Measurements from ENCODE around the gene KCNK7.
"Not testable (repeated sequence)": the region's sequence is repeated elsewhere in the genome, so short reads cannot be mapped to it uniquely, and the experiment has no call there.

Gene KCNK7, protein sequence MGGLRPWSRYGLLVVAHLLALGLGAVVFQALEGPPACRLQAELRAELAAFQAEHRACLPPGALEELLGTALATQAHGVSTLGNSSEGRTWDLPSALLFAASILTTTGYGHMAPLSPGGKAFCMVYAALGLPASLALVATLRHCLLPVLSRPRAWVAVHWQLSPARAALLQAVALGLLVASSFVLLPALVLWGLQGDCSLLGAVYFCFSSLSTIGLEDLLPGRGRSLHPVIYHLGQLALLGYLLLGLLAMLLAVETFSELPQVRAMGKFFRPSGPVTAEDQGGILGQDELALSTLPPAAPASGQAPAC
- total RNA-seq = 0.54 to 1.1 (median 0.92) reads per million in 4 donors

DNA sequence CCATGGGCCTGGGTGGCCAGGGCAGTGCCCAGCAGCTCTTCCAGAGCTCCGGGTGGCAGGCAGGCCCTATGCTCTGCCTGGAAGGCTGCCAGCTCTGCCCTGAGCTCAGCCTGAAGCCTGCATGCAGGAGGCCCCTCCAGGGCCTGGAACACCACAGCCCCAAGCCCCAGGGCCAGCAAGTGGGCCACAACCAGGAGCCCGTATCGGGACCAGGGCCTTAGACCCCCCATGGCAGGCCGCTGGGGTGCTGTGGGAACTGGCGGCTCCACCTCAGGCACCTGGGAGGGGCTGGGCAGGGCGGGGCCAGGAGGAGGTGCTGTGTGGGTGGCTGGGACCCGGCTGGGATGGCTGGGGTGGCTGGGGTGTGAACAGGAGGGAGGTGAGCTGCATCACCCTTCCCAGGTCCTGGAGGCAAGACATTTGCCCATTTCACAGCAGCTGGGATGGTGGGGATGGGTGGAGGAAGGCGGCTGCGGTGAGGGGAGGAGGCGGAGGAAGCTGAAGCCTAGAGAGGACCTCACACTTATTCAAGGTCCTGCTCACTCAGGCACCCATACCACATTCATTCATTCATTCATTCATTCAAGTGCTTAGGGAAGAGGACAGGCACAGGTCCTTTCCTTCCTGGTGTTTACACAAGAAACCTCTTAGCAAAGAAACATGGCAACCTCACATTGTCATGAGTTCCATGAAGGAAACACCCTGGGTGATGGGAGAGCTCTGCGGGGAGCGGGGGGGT, at the start of gene KCNK7:
Gene KCNK7, minus strand, starts transcription at position 258 of the 739 bp plus-strand sequence. Its CDS starts 28 bp downstream, at position 230.
- no peak for DNase-seq

DNA sequence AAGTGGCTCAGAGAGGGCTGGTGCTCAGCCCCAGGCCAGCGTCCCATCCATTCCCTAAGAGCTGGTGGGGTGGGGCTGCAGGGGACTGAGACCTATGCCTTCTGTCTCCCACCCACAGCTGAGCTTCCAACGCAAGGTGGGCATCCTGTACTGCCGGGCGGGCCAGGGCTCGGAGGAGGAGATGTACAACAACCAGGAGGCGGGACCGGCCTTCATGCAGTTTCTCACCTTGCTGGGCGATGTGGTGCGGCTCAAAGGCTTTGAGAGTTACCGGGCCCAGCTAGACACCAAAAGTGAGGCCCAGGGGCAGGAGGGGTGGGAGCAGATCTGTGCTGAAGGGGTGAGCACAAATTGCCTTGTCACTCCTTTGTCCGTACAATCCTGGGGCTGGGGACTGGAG, 49.2 kb upstream of the KCNK7 start:
- no peak for DNase-seq

DNA sequence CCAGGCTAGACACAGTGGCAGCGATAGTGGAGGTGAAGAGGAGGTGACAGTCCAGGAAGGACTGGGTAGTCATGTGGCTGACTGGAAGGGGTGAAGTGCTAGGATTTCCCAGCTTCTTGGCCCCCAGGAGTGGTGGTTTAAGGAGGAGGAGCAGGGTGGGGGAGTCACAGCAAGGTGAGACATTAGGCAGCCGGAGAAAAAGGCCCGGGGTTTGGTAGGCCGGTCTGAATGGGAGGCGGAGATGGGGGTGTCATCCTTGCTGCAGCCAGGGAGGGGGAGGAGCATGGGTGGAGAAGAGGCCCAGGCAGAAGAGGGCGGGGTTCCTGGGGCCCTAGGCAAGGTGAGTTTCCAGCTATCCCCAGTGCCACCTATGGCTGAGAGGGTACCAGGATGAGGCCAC, 48.4 kb upstream of the KCNK7 start:
- no peak for DNase-seq

DNA sequence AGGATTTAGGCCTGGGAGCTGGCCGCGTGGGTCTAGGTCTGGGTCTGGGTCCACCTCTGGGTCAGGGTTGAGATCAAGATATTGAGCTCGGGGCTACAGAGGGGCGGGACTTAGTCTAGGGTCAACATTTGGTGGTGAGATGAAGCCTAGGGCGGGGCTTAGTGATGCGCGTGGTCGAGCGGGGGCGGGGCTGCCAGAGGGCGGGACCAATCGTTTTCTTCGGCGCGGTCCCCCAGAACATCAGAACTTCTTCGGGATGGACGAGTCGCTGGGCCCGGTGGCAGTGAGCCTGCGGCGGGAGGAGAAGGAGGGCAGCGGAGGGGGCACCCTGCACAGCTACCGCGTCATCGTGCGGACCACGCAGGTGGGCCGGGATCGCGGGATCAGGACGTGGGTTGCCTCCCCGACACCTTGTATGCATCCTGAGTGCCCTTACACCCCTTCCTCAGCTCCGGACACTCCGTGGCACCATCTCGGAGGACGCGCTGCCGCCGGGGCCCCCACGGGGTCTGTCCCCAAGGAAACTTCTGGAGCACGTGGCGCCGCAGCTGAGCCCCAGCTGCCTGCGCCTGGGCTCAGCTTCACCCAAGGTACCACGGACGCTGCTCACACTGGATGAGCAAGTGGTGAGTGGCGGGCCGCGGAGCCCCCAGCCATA, 46.5 kb upstream of the KCNK7 start:
- no peak for DNase-seq

DNA sequence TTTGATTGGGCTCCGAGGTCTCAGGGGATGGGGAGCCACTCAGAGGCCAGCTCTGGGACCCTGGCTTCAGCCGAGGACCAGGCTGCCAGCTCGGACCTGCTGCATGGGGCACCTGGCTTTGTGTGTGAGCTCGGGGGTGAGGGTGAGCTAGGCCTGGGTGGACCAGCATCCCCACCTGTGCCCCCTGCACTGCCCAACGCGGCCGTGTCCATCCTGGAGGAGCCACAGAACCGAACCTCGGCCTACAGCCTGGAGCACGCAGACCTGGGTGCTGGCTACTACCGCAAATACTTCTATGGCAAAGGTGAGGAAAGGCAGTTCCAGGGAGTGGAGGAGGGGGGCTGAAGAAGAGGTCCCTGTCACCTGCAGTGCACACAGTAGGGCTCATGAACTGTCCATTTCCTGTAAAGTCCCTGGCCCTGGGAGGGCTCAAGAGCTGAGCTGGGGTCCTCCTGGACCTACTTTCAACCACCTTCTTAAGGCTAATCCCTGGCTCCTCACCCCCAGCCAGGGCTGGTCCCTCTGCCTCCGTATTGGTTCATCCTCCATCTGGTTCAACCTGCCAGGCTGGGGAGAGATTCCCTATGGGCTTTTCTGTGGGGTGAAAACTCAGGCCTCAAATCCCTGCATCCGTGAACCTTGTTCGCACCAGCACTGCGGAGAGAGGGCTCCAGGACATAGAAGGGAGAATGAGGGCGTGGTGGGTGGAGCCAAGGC, 45.9 kb upstream of the KCNK7 start:
- no peak for DNase-seq

DNA sequence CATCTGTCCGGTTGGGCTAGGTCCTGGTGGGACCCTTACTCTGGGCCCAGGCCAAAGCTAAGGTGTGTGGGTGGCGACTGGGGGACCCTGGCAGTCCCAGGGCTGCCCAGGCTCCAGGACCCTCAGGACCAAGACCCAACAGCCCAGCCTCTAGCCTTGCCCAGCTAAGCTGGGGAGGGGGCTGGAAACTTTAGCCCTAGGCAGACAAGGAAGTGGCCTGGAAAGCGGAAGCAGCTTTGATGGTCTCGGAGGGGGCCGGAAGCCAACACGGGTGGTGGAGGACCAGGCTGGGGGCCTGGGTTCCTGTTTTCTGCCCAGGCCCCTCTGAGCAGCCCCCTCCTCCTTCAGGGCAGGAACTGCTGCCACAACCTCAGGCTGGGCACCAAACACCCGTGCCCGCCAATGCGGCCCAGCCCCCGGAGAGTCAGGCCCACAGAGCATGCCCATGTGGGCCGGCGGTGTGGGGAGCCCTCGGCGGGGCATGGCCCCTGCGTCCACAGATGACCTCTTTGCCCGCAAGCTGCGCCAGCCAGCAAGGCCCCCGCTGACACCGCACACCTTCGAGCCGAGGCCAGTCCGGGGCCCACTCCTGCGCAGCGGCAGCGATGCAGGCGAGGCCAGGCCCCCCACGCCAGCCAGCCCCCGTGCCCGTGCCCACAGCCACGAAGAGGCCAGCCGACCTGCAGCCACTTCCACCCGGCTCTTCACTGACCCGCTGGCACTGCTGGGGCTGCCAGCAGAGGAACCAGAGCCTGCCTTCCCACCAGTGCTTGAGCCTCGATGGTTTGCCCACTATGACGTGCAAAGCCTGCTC, 45.1 kb upstream of the KCNK7 start:
- DNase-seq = peak in 2 of 5 donors; percentile 33 to 63

DNA sequence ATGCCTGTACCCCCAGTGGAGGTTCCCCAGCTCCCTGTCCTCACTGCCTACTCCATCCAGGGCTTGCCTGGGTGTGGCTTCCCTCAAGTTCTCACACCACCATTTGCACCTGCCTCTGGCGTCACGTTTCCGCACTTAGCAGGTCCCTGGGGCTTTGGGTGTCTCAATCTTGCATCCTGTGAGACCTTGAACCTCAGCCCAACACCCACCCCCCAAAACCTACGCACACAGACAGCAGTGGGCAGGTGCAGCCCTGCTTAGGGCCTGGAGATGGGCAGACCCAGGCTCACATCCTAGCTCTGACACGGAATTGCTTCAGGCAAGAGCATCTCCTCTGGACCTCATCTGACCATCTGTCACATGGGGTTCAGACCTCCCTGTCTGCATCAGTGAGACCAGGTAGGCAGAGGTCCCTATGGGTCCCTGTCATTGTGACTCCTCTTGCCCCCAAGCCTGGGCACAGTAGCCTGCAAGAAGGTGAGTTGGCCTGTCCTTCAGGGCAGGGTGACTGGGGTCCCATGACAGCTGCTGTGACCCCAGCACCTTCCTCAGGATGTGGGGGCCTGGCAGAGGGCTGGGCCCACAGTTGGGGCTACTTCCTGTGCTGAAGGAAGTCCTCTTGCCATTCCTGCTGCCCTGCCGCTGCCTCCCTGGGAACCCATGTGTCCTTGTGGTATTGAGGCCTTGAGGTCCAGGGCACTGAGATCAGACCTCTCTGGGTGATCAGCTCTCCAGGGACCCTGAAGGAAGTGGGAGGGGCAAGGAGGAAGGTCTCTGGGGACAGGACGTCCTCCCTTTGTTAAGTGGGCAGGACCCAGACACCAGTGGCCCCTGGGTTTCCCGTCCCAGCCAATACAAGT, 44.3 kb upstream of the KCNK7 start:
- DNase-seq = peak; percentile 54 to 89 (median 75)

DNA sequence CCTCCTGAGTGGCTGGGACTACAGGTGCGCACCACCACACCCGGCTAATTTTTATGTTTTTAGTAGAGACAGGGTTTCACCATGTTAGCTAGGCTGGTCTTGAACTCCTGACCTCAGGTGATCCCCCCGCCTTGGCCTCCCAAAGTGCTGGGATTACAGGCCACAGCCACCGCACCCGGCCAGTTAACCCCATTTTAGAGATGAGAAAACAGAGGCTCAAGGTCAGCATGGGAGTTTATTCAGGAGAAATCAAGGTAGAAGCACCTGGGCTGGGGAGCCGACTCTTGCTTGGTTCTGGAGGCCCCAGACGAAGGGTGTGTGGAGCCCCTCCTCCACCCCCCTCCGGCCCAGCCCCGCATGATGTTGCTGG, 43.6 kb upstream of the KCNK7 start:
- not testable (repeated sequence) for DNase-seq

DNA sequence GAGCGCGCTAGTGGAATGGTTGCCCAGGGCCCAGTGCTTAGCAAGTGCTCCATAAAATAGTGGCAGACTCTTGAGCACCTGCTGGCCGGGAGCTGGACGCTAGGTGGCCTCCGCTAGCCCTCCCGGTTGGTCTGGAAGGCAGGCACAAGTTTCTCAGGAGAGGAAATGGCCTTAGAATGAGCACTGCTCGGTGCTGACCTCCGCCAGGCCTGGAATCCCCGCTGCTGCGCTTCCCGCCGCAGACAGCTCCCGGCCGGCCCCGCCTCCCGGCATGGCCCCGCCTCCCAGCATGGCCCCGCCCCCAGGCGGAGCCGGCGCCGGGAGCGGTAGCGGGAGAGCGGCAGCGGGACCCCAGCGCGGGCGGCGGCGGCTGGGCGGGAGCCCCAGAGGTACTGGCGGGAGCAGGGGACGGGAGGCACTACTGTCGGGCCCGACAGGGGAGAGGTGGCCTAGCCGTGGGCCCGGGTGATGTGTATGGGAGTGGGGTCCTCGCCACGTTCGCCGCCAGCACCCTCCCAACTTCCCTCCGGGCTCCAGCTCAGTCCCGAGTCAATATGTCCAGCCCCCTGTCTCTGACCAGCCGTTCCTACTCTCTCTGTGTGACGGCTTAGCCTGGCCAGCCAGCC, 42.3 kb upstream of the KCNK7 start, which contains the start of gene SIPA1:
Gene SIPA1, plus strand, starts transcription at position 308 of the 626 bp plus-strand sequence. CDS start 2,821 bp downstream, outside the sequence.
- DNase-seq = peak; percentile 60 to 80 (median 64)

DNA sequence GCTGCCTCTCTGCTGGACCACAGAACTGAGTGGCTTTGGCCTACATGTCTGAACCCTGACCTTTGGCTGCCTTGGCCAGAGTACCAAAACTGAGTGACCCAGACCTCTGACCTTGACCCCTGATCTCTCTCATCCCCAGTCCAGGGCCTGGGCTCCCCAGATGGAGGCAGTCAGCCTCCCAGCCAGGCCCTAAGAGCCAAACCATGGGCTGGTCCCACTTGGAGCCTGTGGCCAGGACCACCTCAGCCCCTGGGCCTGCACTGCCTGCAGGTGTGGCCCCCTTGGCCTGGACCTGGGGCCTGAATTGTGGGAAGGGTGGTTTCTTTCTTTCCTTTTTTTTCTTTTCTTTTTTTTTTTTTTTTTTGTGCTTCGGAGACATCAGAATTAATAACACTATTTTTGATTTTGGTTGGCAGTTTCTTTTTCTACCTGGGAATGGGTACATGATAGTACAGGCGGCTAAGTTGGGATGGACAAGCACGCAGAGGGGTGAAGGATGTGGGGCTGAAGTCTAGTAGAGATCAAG, 41.5 kb upstream of the KCNK7 start:
- no peak for DNase-seq

DNA sequence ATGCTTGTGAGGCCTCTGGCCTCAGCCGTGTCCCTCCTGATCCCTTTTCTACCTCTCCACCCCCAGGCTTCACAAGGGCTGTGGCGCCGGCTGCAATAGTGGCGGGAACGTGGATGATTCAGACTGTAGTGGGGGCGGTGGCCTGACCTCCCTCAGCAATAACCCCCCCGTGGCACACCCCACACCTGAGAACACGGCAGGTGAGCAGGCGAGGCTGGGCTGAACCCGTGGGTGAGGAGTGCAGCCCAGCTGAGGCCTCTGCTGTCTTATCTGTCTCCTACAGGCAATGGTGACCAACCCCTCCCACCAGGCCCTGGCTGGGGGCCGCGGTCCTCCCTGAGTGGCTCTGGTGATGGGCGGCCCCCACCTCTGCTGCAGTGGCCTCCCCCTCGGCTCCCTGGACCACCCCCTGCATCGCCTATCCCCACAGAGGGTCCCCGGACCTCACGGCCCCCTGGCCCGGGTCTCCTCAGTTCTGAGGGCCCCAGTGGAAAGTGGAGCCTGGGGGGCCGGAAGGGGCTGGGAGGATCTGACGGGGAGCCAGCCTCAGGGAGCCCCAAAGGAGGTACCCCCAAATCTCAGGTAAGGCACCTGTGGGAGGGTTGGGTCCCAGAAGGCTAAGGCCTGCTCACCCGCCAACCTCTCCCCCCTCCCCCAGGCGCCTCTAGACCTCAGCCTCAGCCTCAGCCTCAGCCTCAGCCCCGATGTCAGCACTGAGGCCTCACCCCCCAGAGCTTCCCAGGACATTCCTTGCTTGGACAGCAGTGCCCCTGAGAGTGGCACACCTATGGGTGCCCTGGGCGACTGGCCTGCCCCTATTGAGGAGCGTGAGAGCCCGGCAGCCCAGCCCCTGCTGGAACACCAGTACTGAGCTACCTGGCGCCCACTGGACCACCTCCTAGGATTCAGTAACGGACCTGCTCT, 40.8 kb upstream of the KCNK7 start:
- DNase-seq = no peak

DNA sequence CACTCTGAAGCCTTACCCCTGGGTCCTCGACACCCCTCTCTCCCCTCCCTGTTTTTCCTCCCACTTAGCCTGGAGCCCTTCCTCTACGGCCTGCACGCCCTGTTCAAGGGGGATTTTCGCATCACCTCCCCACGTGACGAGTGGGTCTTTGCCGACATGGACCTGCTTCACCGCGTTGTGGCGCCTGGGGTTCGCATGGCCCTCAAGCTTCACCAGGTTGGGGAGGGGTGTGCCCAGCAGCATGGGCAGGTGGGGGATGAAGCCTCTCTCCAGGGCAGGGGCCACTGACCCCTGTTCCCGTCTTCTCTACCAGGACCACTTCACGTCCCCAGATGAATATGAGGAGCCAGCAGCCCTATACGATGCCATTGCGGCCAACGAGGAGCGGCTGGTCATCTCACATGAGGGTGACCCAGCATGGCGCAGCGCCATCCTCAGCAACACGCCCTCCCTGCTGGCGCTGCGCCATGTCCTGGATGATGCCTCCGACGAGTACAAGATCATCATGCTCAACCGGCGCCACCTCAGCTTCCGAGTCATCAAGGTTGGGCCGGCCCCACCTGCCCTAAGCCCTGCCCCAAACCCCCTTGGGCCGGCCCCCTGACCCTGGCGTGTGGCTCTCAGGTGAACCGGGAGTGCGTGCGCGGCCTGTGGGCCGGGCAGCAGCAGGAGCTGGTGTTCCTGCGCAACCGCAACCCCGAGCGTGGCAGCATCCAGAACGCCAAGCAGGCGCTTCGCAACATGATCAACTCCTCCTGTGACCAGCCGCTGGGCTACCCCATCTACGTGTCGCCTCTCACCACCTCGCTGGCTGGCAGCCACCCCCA, 39.5 kb upstream of the KCNK7 start:
- no peak for DNase-seq

DNA sequence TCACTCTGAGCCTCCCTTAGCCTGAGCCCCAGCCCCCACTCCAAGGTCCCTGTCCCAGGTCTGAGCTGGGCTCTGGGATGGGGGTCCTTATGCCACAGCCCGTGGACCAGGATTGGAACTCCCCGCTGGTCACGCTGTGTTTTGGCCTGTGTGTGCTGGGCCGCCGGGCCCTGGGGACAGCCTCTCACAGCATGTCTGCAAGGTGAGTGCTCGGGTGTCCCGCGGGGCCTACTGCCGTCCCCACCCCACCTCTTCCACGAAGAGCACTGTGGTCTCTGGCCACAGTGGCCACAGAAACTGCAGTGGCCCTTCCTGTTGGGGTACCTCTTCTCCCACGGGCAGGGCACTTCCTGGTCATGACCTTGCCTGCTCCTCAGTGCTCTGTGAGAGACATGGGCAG, 38.8 kb upstream of the KCNK7 start:
- DNase-seq = no peak

DNA sequence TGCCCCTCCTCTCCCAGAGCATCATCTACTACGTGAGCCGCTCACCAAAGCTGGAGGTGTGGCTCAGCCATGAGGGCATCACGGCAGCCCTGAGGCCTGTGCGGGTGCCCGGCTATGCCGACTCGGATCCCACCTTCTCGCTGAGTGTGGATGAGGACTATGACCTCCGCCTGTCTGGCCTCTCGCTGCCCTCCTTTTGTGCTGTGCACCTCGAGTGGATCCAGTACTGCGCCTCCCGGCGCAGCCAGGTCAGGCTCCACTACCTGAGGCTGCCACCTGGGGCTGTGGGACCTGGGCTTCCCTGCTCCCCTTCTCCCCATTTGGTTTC, 38.5 kb upstream of the KCNK7 start:
- DNase-seq = no peak

DNA sequence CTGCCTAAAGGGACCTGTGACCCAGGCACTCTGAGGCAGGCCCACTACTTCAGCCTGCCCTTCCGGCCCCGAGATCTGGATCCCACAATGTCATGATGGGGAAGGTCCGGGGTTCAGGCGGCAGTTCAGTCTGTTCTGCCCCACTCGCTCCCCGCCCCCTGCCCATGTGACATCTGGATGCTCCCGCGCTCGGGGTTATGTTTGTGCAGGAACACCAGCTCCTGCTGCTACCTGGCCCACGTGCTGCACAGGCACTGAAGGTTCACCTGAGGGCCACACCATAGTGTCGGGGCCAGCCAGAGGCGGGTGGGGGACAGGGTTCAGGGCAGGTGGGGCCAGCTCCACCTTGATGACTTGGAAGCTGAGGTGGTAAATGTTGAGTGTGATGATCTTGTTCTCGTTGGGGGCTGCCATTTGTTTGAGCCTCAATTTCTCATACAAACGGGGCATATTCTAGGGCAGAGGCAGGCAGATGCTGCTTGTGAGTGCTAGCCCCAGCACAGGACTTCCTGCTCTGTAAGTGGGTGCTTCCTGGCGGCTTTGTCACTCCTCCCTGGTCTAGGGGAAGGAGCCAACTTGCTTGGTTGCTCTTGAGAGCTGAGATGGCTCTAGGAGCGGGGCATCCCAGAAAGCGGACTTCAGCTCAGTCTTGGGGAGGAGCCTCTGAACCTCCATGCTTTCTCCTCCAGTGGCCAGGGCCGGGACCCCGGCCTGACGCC, 37.9 kb upstream of the KCNK7 start:
- no peak for DNase-seq

DNA sequence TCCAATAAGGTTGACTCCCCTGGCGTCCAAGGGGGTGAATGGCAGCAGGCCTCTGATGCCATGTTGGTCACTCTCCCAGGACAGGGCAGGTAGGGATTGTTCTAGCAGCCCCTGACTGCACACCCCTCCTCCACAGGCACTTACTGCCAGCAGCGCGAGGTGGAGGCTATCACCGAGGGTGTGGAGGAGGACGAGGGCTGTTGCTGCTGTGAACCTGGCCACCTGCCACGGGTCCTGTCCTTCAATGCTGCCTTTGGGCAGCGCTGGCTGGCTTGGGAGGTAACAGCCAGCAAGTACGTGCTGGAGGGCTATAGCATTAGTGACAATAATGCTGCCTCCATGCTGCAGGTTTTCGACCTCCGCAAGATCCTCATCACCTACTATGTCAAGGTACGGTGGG, 34.6 kb upstream of the KCNK7 start:
- DNase-seq = no peak

DNA sequence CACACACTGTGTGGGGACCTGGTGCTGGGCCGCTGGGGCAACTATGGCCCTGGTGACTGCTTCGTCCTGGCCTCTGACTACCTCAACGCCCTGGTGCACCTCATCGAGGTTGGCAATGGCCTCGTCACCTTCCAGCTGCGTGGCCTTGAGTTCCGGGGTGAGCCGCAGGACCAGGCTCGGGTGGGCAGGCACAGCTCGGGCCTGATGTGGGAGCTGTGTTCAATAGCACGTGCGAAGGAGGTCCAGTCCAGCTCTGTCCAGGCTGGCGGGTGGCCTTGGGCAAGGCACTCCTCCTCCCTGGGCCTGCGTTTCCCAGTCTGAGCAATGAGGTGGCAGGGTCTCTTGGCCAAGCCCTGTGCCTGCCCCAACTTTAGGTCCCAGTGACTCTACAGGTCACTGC, 34.0 kb upstream of the KCNK7 start:
- DNase-seq = no peak

DNA sequence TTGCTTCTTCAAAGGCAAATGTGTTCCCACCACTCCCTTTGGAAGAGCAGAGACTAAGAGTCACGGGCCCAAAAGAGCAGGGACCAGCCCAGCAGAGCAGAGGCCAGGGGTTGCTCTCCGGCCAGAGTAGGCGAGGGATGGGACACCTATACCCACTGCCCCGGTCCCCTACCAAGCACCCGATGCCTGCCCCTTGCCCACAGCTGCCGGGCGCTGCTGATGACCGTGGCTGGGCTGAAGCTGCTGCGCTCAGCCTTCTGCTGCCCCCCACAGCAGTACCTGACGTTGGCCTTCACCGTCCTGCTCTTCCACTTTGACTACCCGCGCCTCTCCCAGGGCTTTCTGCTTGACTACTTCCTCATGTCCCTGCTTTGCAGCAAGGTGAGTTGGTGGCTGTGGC, 31.6 kb upstream of the KCNK7 start:
- no peak for DNase-seq
